Karpas-422 (cell line): ENCODE results near the gene ASPDH. TPM values are rescaled to one million over a fixed set of nuclear protein-coding genes. Genes with fewer than 3 reads are reported as not detected.
"Not testable (repeated sequence)": the region's sequence is repeated elsewhere in the genome, so short reads cannot be mapped to it uniquely, and the experiment has no call there.

Source experiments
- DNase-seq: peaks from one replicate; pipeline ENCODE4 v3.0.0-alpha.2; 2015
- H2AFZ ChIP-seq: fragments of 200-600 bp; sonication (generic); 2 replicates; pipeline ENCODE4 v1.6.1; 2014; ENCODE audit warnings: antibody characterized with exemption, low read length, mixed read lengths
- H3K27ac ChIP-seq: fragments of 200-600 bp; sonication (generic); 2 replicates; pipeline ENCODE4 v1.5.1; 2014; ENCODE audit warnings: mild to moderate bottlenecking, low read length, moderate library complexity
- H3K27me3 ChIP-seq: fragments of 200-600 bp; sonication (generic); 2 replicates; pipeline ENCODE4 v1.6.1; 2014; ENCODE audit warnings: low read length, mixed read lengths
- H3K36me3 ChIP-seq: fragments of 200-600 bp; sonication (generic); 2 replicates; pipeline ENCODE4 v1.6.1; 2014; ENCODE audit warnings: low read length, mixed read lengths; ENCODE audit not compliant: insufficient read depth
- H3K4me1 ChIP-seq: fragments of 200-600 bp; sonication (generic); 2 replicates; pipeline ENCODE4 v1.6.1; 2014; ENCODE audit warnings: mild to moderate bottlenecking, low read length, mixed read lengths
- H3K4me2 ChIP-seq: fragments of 200-600 bp; sonication (generic); 2 replicates; pipeline ENCODE4 v1.6.1; 2014; ENCODE audit warnings: low read length, low read depth, mild to moderate bottlenecking; ENCODE audit not compliant: poor library complexity, severe bottlenecking
- H3K4me3 ChIP-seq: fragments of 200-600 bp; sonication (generic); 2 replicates; pipeline ENCODE4 v1.5.1; 2014; ENCODE audit warnings: mild to moderate bottlenecking, antibody characterized with exemption, low read length, mixed read lengths
- H3K79me2 ChIP-seq: fragments of 200-600 bp; sonication (generic); 2 replicates; pipeline ENCODE4 v1.6.1; 2014; ENCODE audit warnings: mild to moderate bottlenecking, low read length, mixed read lengths
- H3K9ac ChIP-seq: fragments of 200-600 bp; sonication (generic); 2 replicates; pipeline ENCODE4 v1.6.0; 2014; ENCODE audit warnings: low read length
- H3K9me2 ChIP-seq: fragments of 200-600 bp; sonication (generic), shearing (Covaris generic); replicated peaks from 2 replicates; pipeline ENCODE4 v1.6.0; 2014; ENCODE audit warnings: mild to moderate bottlenecking, low read length, moderate library complexity; ENCODE audit not compliant: insufficient read depth
- H3K9me3 ChIP-seq: fragments of 300-700, 200-600 bp; sonication (generic); 2 replicates; pipeline ENCODE4 v1.6.1; 2014; ENCODE audit warnings: low read length, mixed read lengths
- H4K20me1 ChIP-seq: fragments of 200-600 bp; sonication (generic); 2 replicates; pipeline ENCODE4 v1.6.1; 2014; ENCODE audit warnings: mild to moderate bottlenecking, antibody characterized with exemption, low read length, low read depth; ENCODE audit not compliant: insufficient read depth
- total RNA-seq: library from RNA; depleted of rRNA; stranded (reverse); fragments of >200 nt; shearing (Covaris generic); gene quantifications from 2 replicates; pipeline ENCODE4 v1.2.3, GENCODE V29; 2014; ENCODE audit warnings: low replicate concordance

The ASPDH gene
- total RNA-seq, 1 experiment from 2014 or later = not detected

DNA sequence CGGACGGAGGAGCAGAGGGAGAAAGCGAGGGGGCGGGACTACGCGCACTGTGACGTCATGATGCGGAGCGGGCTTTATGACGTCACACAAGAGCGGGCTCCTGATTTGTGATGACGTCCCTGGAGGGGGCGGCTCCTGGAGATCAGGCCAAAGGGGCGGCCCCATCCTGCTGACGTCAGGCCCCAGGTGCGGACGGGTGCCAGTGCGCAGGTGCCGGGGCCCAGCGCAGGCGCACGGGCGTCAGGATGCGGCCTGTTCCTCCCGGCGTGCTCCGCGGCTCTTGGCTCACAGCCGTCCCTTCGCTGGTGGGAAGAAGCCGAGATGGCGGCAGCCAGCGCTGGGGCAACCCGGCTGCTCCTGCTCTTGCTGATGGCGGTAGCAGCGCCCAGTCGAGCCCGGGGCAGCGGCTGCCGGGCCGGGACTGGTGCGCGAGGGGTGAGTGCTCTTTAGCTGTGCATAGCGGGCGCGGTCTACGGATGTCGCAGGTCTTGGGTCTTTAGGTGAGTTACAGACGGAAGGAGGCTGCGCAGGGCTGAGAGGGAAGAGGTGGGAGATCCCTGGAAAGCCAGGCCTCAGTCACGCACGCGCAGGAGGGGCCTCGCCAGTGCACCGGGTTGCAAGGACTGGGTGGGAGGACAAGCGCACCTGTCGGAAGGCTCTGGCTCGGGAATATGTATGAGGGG, 37.3 kb downstream of the ASPDH start, which contains the start of the genes EMC10 and GARIN5A:
Gene EMC10 (plus strand): TSS at position 284 of the 683 bp plus-strand sequence. CDS start 38 bp downstream, at position 322.
Gene GARIN5A (minus strand): TSS at position 625 of the 683 bp plus-strand sequence. CDS start 460 bp downstream, at position 165.
- Histone ChIP-seq H3K9me3 (peaks cover 9% of the 10 kb centered on the region), H3K9ac (peak within 1 kb of the TSS; percentile 99), H3K79me2 (peaks cover 29% of the 10 kb centered on the region), H3K4me3 (peak within 1 kb of the TSS; percentile 98), H3K4me2 (peak within 1 kb of the TSS; percentile 94), H3K27me3 (no peaks in the 10 kb centered on the region), H3K4me1 (peaks cover 8% of the 10 kb centered on the region), H2AFZ (peak within 1 kb of the TSS; percentile 82; the same call in 1 of the 2 replicates), H3K36me3 (peaks cover 38% of the 10 kb centered on the region), H4K20me1 (no peaks in the 10 kb centered on the region), H3K9me2 (no peaks in the 10 kb centered on the region), H3K27ac (peak within 1 kb of the TSS; percentile 84)
- DNase-seq = peak; percentile 100

DNA sequence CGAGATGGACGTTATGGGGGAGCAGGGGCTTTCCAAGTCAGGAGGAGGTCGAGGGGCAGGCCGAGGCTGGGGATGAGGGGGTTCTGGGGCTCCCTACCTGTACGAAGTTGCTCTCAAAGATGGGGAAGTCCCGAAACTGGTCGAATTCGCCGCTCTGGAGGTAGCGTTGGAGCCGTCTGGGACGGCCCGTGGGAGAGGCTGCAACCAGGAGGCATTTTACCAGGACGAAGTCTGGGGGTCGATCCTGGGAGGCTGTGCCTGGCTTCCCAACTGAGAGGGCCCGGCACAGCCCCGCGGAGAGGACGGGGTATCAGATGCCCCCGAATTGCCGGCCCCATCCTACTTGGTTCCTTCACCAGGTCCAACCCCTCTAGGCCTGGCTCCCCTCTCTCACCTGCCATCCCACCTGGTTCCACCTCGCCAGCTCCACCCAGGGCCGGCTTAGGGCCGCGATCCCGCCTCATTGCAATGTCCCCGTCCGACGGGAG, 37.9 kb downstream of the ASPDH start:
- Histone ChIP-seq H4K20me1 (no peaks in the 10 kb centered on the region), H3K4me1 (peaks cover 8% of the 10 kb centered on the region), H3K9ac (no peak overlapping the region), H3K9me2 (no peaks in the 10 kb centered on the region), H3K27me3 (no peaks in the 10 kb centered on the region), H3K79me2 (peaks cover 29% of the 10 kb centered on the region), H3K4me2 (no peak overlapping the region), H3K9me3 (peaks cover 9% of the 10 kb centered on the region), H2AFZ (no peak overlapping the region), H3K4me3 (no peak overlapping the region), H3K27ac (no peak overlapping the region), H3K36me3 (peaks cover 34% of the 10 kb centered on the region)
- DNase-seq = no peak

DNA sequence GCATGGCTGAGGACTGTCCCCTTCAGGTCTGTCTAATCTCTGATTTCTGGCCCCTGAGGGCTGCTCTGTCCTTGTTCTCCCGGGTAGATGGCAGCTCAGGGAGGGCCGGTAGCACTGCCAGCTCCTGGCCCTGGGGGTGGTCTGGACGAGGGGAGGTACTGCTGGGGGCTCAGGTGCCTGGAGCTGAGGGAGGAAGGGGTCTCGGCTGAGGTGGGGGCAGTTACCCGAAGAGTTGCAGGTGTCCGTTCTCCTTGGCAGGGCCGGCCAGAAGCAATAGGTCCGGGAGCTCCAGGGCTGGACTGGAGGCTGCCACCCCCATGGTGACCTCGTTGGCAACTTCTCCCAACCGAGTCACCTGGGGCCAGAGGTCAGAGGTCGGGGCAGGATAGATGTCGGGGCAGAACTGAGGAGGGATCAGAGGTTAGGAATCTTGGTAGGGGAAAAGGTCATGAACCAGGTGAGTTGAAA, 38.6 kb downstream of the ASPDH start:
- H3K4me2 ChIP-seq = no peak overlapping the region
- no peaks in the 10 kb centered on the region for H4K20me1 ChIP-seq
- peaks cover 28% of the 10 kb centered on the region for H3K36me3 ChIP-seq
- H3K9me3 ChIP-seq = peaks cover 9% of the 10 kb centered on the region
- H3K9ac ChIP-seq = no peak overlapping the region
- H3K4me3 ChIP-seq = no peak overlapping the region
- H3K27me3 ChIP-seq = no peaks in the 10 kb centered on the region
- no peak for DNase-seq
- no peak overlapping the region for H3K27ac ChIP-seq
- peaks cover 8% of the 10 kb centered on the region for H3K4me1 ChIP-seq
- no peak overlapping the region for H2AFZ ChIP-seq
- no peaks in the 10 kb centered on the region for H3K9me2 ChIP-seq
- H3K79me2 ChIP-seq = peaks cover 29% of the 10 kb centered on the region

DNA sequence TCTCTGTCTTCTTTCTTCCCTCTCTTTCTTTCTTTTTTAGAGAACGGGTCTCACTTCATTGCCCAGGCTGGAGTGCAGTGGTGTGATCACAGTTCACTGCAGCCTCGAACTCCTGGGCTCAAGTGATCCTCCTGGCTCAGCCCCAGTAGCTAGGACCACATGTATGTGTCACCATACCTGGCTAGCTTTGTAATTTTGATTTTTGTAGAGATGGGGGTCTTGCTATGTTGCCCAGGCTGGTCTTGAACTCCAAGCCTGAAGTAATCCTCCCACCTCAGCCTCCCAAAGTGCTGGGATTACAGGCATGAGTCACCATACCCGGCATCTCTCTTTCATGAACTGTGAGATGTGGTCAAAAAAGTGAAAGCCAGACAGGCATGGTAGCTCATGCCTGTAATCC, 40.4 kb downstream of the ASPDH start:
- not testable (repeated sequence) for H3K9me3 ChIP-seq, H3K9ac ChIP-seq, H4K20me1 ChIP-seq, H3K27me3 ChIP-seq, H3K4me1 ChIP-seq, H2AFZ ChIP-seq, H3K9me2 ChIP-seq, H3K4me2 ChIP-seq, H3K27ac ChIP-seq, H3K4me3 ChIP-seq, DNase-seq
- Histone ChIP-seq H3K79me2 (peaks cover 19% of the 10 kb centered on the region), H3K36me3 (peaks cover 10% of the 10 kb centered on the region)

DNA sequence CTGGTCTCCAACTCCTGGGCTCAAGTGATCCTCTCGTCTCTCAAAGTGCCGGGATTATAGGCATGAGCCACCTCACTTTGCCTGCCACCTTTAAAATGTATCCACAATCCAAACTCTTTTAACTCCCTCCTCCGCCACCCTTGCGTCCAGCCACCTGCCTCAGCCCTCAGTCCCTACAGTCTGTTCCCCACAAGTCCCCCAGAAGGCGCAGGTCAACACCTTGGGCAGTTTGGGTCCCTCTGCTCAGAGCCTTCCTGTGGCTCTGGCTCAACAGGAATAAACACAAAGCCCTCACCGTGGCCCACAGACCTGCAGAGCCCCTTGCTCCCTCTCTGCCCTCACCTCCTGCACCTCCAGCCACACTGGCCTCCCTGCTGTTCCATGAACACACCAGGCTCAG, 44.9 kb downstream of the ASPDH start:
- Histone ChIP-seq H3K27ac (no peak overlapping the region), H3K9me2 (no peaks in the 10 kb centered on the region), H2AFZ (no peak overlapping the region), H3K27me3 (no peaks in the 10 kb centered on the region), H3K4me2 (no peak overlapping the region), H3K9me3 (no peaks in the 10 kb centered on the region), H3K4me3 (no peak overlapping the region), H3K9ac (no peak overlapping the region), H4K20me1 (no peaks in the 10 kb centered on the region), H3K4me1 (no peaks in the 10 kb centered on the region), H3K36me3 (no peaks in the 10 kb centered on the region), H3K79me2 (no peaks in the 10 kb centered on the region)
- no peak for DNase-seq

DNA sequence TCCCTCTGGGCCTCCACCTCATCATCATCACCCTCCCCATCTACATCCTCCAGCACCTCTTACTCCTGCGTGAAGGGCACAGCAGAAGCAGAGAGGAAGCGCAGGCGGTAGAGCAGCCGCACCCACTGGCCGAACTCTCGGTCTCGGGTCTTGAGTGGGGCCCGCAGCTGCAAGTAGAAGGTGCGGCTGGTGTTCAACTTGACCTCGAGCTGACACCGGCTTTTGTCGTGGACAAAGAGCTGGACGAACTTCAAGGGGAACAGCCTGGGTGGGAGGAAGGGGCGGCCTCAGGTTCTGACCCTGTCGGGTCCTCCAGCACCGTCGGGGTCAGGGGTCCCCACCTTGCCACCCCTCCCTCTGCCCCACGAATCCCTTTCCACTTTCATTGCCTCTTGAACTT, 46.1 kb downstream of the ASPDH start:
- Histone ChIP-seq H3K4me3 (no peak overlapping the region), H3K9me3 (no peaks in the 10 kb centered on the region), H3K9me2 (no peaks in the 10 kb centered on the region), H3K27me3 (no peaks in the 10 kb centered on the region), H3K4me2 (no peak overlapping the region), H3K4me1 (no peaks in the 10 kb centered on the region), H3K79me2 (no peaks in the 10 kb centered on the region), H3K27ac (no peak overlapping the region), H4K20me1 (no peaks in the 10 kb centered on the region), H3K36me3 (no peaks in the 10 kb centered on the region), H3K9ac (no peak overlapping the region), H2AFZ (no peak overlapping the region)
- DNase-seq = no peak

DNA sequence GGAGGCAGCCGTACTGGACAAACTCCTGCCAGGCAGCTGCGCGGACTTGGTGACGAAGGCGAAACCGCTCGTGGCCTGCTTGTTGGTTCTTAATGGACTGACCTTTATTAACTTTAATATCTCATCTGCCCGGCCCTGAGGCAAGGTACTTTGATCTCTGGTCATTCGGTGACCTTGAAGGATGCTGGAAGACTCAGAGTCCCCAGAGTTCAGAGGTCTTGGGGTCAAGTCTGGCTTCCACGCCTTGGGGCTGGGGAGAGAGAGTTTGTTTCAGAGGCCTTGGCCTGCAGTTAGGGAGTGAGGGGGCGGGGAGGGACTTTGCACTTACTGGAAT, 47.0 kb downstream of the ASPDH start:
- Histone ChIP-seq H2AFZ (no peak overlapping the region), H4K20me1 (no peaks in the 10 kb centered on the region), H3K9me2 (no peaks in the 10 kb centered on the region), H3K9me3 (no peaks in the 10 kb centered on the region), H3K36me3 (no peaks in the 10 kb centered on the region), H3K9ac (no peak overlapping the region), H3K27me3 (no peaks in the 10 kb centered on the region), H3K4me1 (no peaks in the 10 kb centered on the region), H3K79me2 (no peaks in the 10 kb centered on the region), H3K27ac (no peak overlapping the region), H3K4me3 (no peak overlapping the region), H3K4me2 (no peak overlapping the region)
- no peak for DNase-seq

DNA sequence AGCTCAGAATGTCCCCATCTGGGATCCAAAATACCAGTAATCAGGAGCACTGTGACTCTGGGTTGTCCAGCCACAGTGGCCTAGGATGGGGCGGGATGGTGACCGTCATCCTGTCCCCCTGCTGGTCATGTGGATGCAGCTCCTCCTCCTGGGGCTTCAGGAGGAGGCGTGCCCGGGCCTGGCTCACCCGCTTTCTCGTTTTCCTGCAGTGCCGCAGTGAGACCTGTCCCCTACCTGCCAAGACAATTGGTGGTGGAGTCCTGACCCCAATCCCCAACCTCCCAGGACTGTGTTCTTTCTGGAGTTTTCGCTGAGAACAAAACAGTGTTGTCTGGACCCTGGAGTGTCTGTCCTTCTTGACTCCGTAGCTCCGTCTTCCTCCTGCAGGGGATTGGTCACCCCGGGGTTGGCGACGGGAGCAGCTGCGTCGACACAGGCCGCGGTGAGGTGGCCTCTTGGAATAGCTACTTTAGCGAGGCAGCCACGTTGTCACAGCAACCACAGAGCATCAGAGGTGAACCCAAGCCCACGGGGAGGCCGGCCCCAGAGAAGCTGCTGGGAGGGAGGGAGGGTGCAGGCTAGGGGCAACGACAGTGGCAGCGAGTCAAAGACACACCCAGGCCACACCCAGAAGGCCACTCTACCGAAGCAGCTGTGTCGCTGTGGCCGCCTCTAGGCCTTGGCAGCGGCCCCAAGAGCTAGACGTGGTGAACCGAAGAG, 47.6 kb downstream of the ASPDH start:
- no peak overlapping the region for H2AFZ ChIP-seq

More for the DNA sequence above, 47.6 kb downstream of the ASPDH start:
- Histone ChIP-seq H3K79me2 (no peaks in the 10 kb centered on the region), H4K20me1 (no peaks in the 10 kb centered on the region), H3K9me3 (no peaks in the 10 kb centered on the region), H3K27ac (no peak overlapping the region), H3K4me3 (no peak overlapping the region), H3K9ac (no peak overlapping the region), H3K27me3 (no peaks in the 10 kb centered on the region), H3K9me2 (no peaks in the 10 kb centered on the region), H3K4me1 (no peaks in the 10 kb centered on the region), H3K36me3 (no peaks in the 10 kb centered on the region), H3K4me2 (no peak overlapping the region)
- no peak for DNase-seq
